Activated naive CD8-positive, alpha-beta T cell (primary cell): ENCODE results near the gene PADI3.

Experiments
- H3K27ac Mint-ChIP-seq: one replicate; pipeline ENCODE4 v1.8.0; 2021; ENCODE audit warnings: mixed read lengths
- H3K27me3 Mint-ChIP-seq: one replicate; pipeline ENCODE4 v1.8.0; 2021; ENCODE audit warnings: mixed read lengths
- H3K36me3 Mint-ChIP-seq: one replicate; pipeline ENCODE4 v1.8.0; 2021; ENCODE audit warnings: mixed read lengths
- H3K4me1 Mint-ChIP-seq: one replicate; pipeline ENCODE4 v1.8.0; 2021; ENCODE audit warnings: low read depth, mixed read lengths
- H3K4me3 Mint-ChIP-seq: one replicate; pipeline ENCODE4 v1.8.0; 2021; ENCODE audit warnings: mild to moderate bottlenecking, mixed read lengths
- H3K9me3 Mint-ChIP-seq: one replicate; pipeline ENCODE4 v1.8.0; 2021; ENCODE audit warnings: low read depth, mixed read lengths

PADI3 gene

GRCh38 chr1:17265162-17265561 lies 16.3 kb downstream of the PADI3 start:
- H3K36me3 Mint-ChIP-seq = no peaks in the 10 kb centered on the region
- H3K27ac Mint-ChIP-seq = no peak overlapping the region
- H3K4me3 Mint-ChIP-seq = no peak overlapping the region
- no peaks in the 10 kb centered on the region for H3K4me1 Mint-ChIP-seq
- H3K9me3 Mint-ChIP-seq = no peaks in the 10 kb centered on the region
- H3K27me3 Mint-ChIP-seq = no peaks in the 10 kb centered on the region

- Mint-ChIP-seq H3K4me3 (no peak overlapping the region), H3K27me3 (no peaks in the 10 kb centered on the region), H3K27ac (no peak overlapping the region), H3K36me3 (no peaks in the 10 kb centered on the region), H3K9me3 (no peaks in the 10 kb centered on the region), H3K4me1 (no peaks in the 10 kb centered on the region)
Observed at GRCh38 chr1:17265950-17266349, 17.1 kb downstream of the PADI3 start.

GRCh38 chr1:17270891-17271765 lies 22.2 kb downstream of the PADI3 start:
- Mint-ChIP-seq H3K27ac (no peak overlapping the region), H3K9me3 (no peaks in the 10 kb centered on the region), H3K27me3 (peaks cover 3% of the 10 kb centered on the region), H3K4me1 (no peaks in the 10 kb centered on the region), H3K36me3 (no peaks in the 10 kb centered on the region), H3K4me3 (no peak overlapping the region)

- Mint-ChIP-seq H3K4me1 (no peaks in the 10 kb centered on the region), H3K4me3 (no peak overlapping the region), H3K27ac (no peak overlapping the region), H3K36me3 (no peaks in the 10 kb centered on the region), H3K27me3 (peaks cover 3% of the 10 kb centered on the region), H3K9me3 (no peaks in the 10 kb centered on the region)
Observed at GRCh38 chr1:17272066-17272465, 23.2 kb downstream of the PADI3 start.

- Mint-ChIP-seq H3K27me3 (peaks cover 3% of the 10 kb centered on the region), H3K4me3 (no peak overlapping the region), H3K9me3 (no peaks in the 10 kb centered on the region), H3K4me1 (no peaks in the 10 kb centered on the region), H3K36me3 (no peaks in the 10 kb centered on the region), H3K27ac (no peak overlapping the region)
Observed at GRCh38 chr1:17272646-17273045, 23.7 kb downstream of the PADI3 start.

- H3K27me3 Mint-ChIP-seq = peaks cover 3% of the 10 kb centered on the region
- no peaks in the 10 kb centered on the region for H3K9me3 Mint-ChIP-seq
- no peaks in the 10 kb centered on the region for H3K36me3 Mint-ChIP-seq
- no peak overlapping the region for H3K4me3 Mint-ChIP-seq
- H3K4me1 Mint-ChIP-seq = no peaks in the 10 kb centered on the region
- no peak overlapping the region for H3K27ac Mint-ChIP-seq
Observed at GRCh38 chr1:17273096-17273495, 24.2 kb downstream of the PADI3 start.

GRCh38 chr1:17274186-17275170 lies 25.6 kb downstream of the PADI3 start:
- H3K36me3 Mint-ChIP-seq = no peaks in the 10 kb centered on the region

GRCh38 chr1:17276568-17276967 lies 27.7 kb downstream of the PADI3 start:
- Mint-ChIP-seq H3K36me3 (no peaks in the 10 kb centered on the region), H3K27me3 (peaks cover 3% of the 10 kb centered on the region), H3K4me3 (no peak overlapping the region), H3K4me1 (no peaks in the 10 kb centered on the region), H3K27ac (no peak overlapping the region), H3K9me3 (no peaks in the 10 kb centered on the region)

More at GRCh38 chr1:17274186-17275170, 25.6 kb downstream of the PADI3 start:
- peaks cover 3% of the 10 kb centered on the region for H3K27me3 Mint-ChIP-seq
- H3K4me3 Mint-ChIP-seq = no peak overlapping the region
- no peak overlapping the region for H3K27ac Mint-ChIP-seq
- H3K4me1 Mint-ChIP-seq = no peaks in the 10 kb centered on the region
- no peaks in the 10 kb centered on the region for H3K9me3 Mint-ChIP-seq

- Mint-ChIP-seq H3K4me1 (peaks cover 5% of the 10 kb centered on the region), H3K36me3 (no peaks in the 10 kb centered on the region), H3K27ac (no peak overlapping the region), H3K4me3 (no peak overlapping the region), H3K27me3 (peaks cover 3% of the 10 kb centered on the region), H3K9me3 (no peaks in the 10 kb centered on the region)
Observed at GRCh38 chr1:17277511-17278159, 28.7 kb downstream of the PADI3 start.

- Mint-ChIP-seq H3K9me3 (no peaks in the 10 kb centered on the region), H3K4me1 (peaks cover 5% of the 10 kb centered on the region), H3K4me3 (no peak overlapping the region), H3K36me3 (no peaks in the 10 kb centered on the region), H3K27ac (no peak overlapping the region), H3K27me3 (peaks cover 3% of the 10 kb centered on the region)
Observed at GRCh38 chr1:17278996-17279830, 30.3 kb downstream of the PADI3 start.

- Mint-ChIP-seq H3K4me3 (no peak overlapping the region), H3K27me3 (peaks cover 5% of the 10 kb centered on the region), H3K36me3 (no peaks in the 10 kb centered on the region), H3K27ac (no peak overlapping the region), H3K9me3 (no peaks in the 10 kb centered on the region), H3K4me1 (peaks cover 5% of the 10 kb centered on the region)
Observed at GRCh38 chr1:17280436-17280835, 31.5 kb downstream of the PADI3 start.

GRCh38 chr1:17280894-17281293 lies 32.0 kb downstream of the PADI3 start:
- no peak overlapping the region for H3K27ac Mint-ChIP-seq
- H3K4me1 Mint-ChIP-seq = peaks cover 5% of the 10 kb centered on the region
- no peaks in the 10 kb centered on the region for H3K36me3 Mint-ChIP-seq
- H3K27me3 Mint-ChIP-seq = peaks cover 4% of the 10 kb centered on the region
- H3K4me3 Mint-ChIP-seq = no peak overlapping the region
- H3K9me3 Mint-ChIP-seq = no peaks in the 10 kb centered on the region

- Mint-ChIP-seq H3K4me3 (no peak overlapping the region), H3K4me1 (peaks cover 5% of the 10 kb centered on the region), H3K9me3 (no peaks in the 10 kb centered on the region), H3K36me3 (no peaks in the 10 kb centered on the region), H3K27me3 (peaks cover 6% of the 10 kb centered on the region), H3K27ac (no peak overlapping the region)
Observed at GRCh38 chr1:17281775-17282181, 32.9 kb downstream of the PADI3 start.

- peaks cover 5% of the 10 kb centered on the region for H3K4me1 Mint-ChIP-seq
- H3K9me3 Mint-ChIP-seq = no peaks in the 10 kb centered on the region
- no peaks in the 10 kb centered on the region for H3K36me3 Mint-ChIP-seq
- H3K4me3 Mint-ChIP-seq = no peak overlapping the region
- peaks cover 6% of the 10 kb centered on the region for H3K27me3 Mint-ChIP-seq
- H3K27ac Mint-ChIP-seq = no peak overlapping the region
Observed at GRCh38 chr1:17282836-17283235, 33.9 kb downstream of the PADI3 start.
